ENCODE measurements around the gene ISX.

The ISX gene

DNA sequence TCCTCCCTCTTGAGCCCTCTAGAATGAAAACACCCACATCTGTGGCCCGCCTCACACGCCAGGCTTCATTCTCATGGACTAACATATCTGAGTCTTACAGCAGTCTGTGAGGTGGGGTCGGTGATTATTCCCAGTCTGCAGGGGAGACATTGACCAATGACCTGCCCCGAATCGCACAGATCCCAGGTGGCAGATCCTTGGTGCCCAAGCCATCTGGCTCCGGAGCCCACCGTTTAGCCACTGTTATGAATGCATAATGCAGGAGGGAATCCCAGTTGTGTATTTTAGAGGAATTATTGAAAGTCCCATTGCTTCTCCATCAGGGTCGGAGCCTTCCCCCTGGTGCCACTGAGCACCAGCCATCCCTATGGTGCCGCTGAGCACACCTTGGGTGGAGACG is 47.4 kb downstream of the ISX start:
- DNase-seq (ENCODE audit: low read depth, low spot score), result no peak

- DNase-seq (ENCODE audit: low read depth, low spot score), result no peak
These were observed 48.4 kb downstream of the ISX start for GRCh38 chr22:35114131-35114980.

DNA sequence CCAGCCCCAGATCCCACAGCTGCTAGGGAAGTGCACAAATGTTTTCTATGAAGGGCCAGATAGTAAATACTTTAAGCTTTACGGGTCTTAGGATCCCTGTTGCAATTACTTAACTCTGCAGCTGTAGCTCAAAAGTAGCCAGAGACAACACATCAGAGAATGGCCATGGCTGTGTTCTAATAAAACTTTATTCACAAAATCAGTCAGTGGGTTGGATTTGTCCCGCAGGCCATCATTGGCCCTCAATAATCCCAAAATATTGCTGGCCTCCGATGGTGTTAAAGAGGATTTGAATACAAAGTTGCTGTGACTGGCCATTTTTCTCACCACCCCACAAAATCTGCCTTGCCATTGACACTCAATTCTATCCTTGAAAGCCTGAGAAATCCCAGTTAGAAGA is 49.6 kb downstream of the ISX start:
- DNase-seq (ENCODE audit: low read depth, low spot score), result no peak

GRCh38 chr22:35116269-35116668 is 50.3 kb downstream of the ISX start:
- DNase-seq (ENCODE audit: low read depth, low spot score), result no peak

- peak; percentile 12 for DNase-seq (ENCODE audit: low read depth, low spot score)
These were observed 50.9 kb downstream of the ISX start for GRCh38 chr22:35116817-35117216.

DNA sequence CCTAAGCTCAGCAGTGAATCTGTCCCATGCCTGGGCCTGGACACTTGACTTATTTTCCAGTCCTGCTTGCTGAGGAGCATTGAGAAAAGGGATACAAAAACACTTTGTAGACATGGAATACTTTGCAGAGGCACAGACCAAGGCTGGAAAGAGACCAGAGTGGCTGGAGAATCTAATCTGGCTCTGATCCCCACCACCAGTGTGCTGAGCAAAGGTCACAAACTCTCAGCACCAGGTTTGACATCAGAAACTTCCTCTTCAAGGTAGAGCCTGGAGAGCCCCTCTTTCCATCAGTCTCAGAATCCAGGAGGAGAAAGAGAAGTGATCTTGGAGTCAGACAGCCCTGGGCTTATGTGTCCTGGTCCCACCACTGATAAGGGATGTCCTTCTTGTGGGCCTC is 53.5 kb downstream of the ISX start:
- no peak for DNase-seq (ENCODE audit: low read depth, low spot score)

- no peak for DNase-seq (ENCODE audit: low read depth, low spot score)
These were observed 58.8 kb downstream of the ISX start for GRCh38 chr22:35124691-35125219.

DNA sequence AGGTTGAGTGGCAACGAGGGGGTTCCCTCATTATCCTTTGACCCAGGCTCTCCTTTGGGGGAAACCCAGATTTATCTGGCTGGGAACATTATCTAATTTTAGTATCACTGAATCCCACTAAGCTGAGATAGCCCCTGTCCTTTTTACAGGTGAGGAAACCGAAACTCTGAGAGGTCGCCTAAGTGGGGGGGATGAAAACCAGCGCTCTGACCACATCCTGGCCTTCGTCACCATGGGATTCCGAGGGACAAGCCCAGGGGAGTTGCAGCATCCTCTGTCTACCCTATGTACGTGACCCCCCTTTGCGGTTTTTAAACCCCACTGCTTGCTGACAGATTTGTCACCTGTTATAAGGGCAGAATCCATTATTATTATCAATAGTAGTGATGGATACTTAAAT is 61.0 kb downstream of the ISX start:
- no peak for DNase-seq (ENCODE audit: low read depth, low spot score)

- DNase-seq (ENCODE audit: low read depth, low spot score), result no peak
These were observed 62.7 kb downstream of the ISX start for GRCh38 chr22:35128637-35129036.

DNA sequence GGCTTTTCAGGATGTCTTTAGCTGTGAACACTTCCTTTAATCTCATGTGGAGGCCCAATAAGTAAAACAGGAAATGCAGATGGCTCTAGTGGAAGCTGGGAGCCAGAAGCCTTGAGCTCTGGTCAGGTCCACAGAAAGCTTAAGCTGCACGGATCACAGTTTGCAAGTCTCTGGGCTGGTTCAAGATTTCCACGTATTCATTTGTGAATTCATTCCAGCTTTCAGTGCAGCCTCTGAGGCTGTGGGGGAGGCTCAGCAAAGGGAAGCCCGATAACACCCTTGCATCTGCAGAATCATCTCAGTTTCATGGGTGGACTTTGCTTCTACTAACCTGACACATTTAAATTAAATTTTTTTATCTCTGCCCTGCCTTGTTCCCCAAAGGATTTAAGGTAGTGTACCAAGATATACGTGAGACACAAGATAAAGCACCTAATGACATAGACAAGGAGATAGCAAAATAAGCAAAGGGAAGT is 65.6 kb downstream of the ISX start:
- DNase-seq (ENCODE audit: low read depth, low spot score), result no peak

DNA sequence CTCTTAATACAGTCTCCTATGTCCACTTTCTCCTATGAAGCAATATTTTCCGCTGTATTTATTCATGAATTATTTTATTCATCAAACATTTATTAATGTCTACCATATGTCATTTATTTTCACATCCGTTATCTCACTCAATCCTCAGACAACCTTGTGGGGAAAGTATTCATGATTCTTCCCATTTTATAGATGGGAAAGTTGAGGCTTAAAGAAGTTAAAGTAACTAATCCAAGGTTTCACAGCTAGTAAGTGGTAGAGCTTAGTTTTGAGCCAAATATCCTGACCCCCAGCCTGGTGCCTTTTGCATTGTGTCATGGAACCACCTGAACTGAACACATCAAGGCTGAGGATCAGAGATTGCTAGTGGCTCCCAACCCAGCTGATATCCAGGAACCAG is 66.6 kb downstream of the ISX start:
- no peak for DNase-seq (ENCODE audit: low read depth, low spot score)

- DNase-seq (ENCODE audit: low read depth, low spot score), result no peak
These were observed 67.9 kb downstream of the ISX start for GRCh38 chr22:35133702-35134380.

DNA sequence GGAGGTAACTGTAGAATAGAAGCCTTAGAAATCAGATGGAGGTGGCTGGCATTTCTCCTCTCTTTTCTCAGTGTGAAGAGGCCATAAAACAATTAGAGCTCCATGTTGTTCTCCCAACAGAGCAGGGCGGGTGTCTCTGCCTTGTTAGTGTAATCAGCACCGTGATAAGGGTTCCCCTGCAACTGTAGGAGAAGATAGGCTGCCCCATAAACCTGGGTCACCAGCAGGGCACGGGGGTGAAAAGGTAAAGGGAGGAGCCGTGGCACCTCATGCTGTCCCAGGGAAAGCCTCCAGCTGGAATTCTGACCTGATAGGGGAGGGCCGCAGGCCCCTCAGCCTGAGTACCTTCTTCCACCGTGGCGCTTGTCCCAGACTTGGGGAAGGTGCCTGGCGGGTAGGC is 68.7 kb downstream of the ISX start:
- peak; percentile 53 for DNase-seq (ENCODE audit: low read depth, low spot score)

- DNase-seq (ENCODE audit: low read depth, low spot score), result peak; percentile 34
These were observed 69.2 kb downstream of the ISX start for GRCh38 chr22:35135165-35135564.

Measured in ELF-1 (cell line).